ENCODE results near the gene WFIKKN1. TPM values are rescaled to one million over a fixed set of nuclear protein-coding genes. Genes with fewer than 3 reads are reported as not detected.
A peak's percentile ranks its signal among the peaks of the same experiment; 100 is the strongest.

The WFIKKN1 gene
- total and polyA plus RNA-seq, 2 donors (not counting 1 experiment from before 2014, with no cell fraction given): 0.64 to 0.84 TPM

- no peaks in the 10 kb centered on the region for H3K27me3 Mint-ChIP-seq
- peaks cover 15 to 44% of the 10 kb centered on the region in 2 donors for H3K4me1 ChIP-seq (ENCODE audit: control insufficient read depth in 2 of 2, insufficient read depth in 2 of 2, low read length in 2 of 2)
- H3K4me3 ChIP-seq (ENCODE audit: control extremely low read depth in 1 of 5, extremely low read depth in 1 of 5, insufficient read depth in 1 of 5, low read depth in 2 of 5, low read length in 4 of 5): peak within 1 kb of the TSS in 4 of 5 experiments; percentile 42 to 75 (median 60)
- intact Hi-C loops (cut with micrococcal nuclease): loop anchor here (1.0 kb wide), 2 partner anchors 8 to 43 kb away; partner anchors contain the start of genes JMJD8 and WDR90
- WGBS (ENCODE audit: insufficient coverage): under 1% methylated on average over 79 of the region's 81 CpGs
- H3K9me3 Mint-ChIP-seq (ENCODE audit: insufficient read depth): no peaks in the 10 kb centered on the region
- H3K27ac Mint-ChIP-seq: peak within 1 kb of the TSS; percentile 61
- peaks cover 6% of the 10 kb centered on the region for H4K20me1 ChIP-seq (ENCODE audit: control insufficient read depth, insufficient read depth, low read length, poor library complexity, severe bottlenecking)
- peak within 1 kb of the TSS; percentile 18 to 41 for H3K27ac ChIP-seq (ENCODE audit: low read length in 2 of 2)
- peak within 1 kb of the TSS; percentile 73 for H3K9ac ChIP-seq (ENCODE audit: low read length)
- H2AFZ ChIP-seq (ENCODE audit: insufficient read depth, low read depth, low read length, poor library complexity, severe bottlenecking): peak within 1 kb of the TSS; percentile 79
- H3K79me2 ChIP-seq (ENCODE audit: control insufficient read depth, insufficient read depth, low read length): peaks cover 6% of the 10 kb centered on the region
- H3K9me3 ChIP-seq (ENCODE audit: control extremely low read depth in 1 of 3, control insufficient read depth in 2 of 3, insufficient read depth in 1 of 3, low read length in 2 of 3): no peaks in the 10 kb centered on the region
- peak within 1 kb of the TSS; percentile 74 for H3K4me3 Mint-ChIP-seq
- peak within 1 kb of the TSS; percentile 87 for H3K4me2 ChIP-seq (replicated peaks; ENCODE audit: low read depth, low read length, poor library complexity, severe bottlenecking)
- TF ChIP-seq CTCF (IDR thresholded peaks at IDR 0.05) (no peak), EZH2 (IDR thresholded peaks at IDR 0.05; ENCODE audit: borderline replicate concordance, insufficient read depth, low read depth, low read length, poor library complexity, severe bottlenecking) (no peak)
- DNase-seq: peak; percentile 73
- H3K36me3 ChIP-seq (replicated peaks in 1 of 2; ENCODE audit: control extremely low read depth in 1 of 2, control insufficient read depth in 1 of 2, extremely low read depth in 1 of 2, insufficient read depth in 2 of 2, low read length in 1 of 2): no peaks in the 10 kb centered on the region
- CTCF ChIA-PET: no interaction called here
- no peaks in the 10 kb centered on the region for H3K27me3 ChIP-seq (replicated peaks in 1 of 4; ENCODE audit: control extremely low read depth in 1 of 4, control insufficient read depth in 3 of 4, insufficient read depth in 4 of 4, low read length in 3 of 4)
- peaks cover 23% of the 10 kb centered on the region for H3K4me1 Mint-ChIP-seq
- ATAC-seq (ENCODE audit: low read depth): peak; percentile 41
- POLR2A ChIA-PET: interaction anchor here (0.6 kb wide), 2 partner anchors 25 to 421 kb away, joined by 3 to 4 read pairs; no protein-coding TSS in a partner anchor
Observed at GRCh38 chr16:641326-642188, 10.8 kb downstream of the WFIKKN1 start, which contains the start of gene MCRIP2. Gene MCRIP2, plus strand, starts transcription at chr16:641828. Its CDS starts 164 bp downstream, at chr16:641992.

All from B cell (primary cell).